Breast epithelium (tissue), 4 donors: Measurements from ENCODE around the gene GET4. TPM values are rescaled to one million over a fixed set of nuclear protein-coding genes. Genes with fewer than 3 reads are reported as not detected.
A peak's percentile ranks its signal among the peaks of the same experiment; 100 is the strongest.

Experiments used
- DNase-seq, 2 donors: peaks; one replicate each; pipeline ENCODE4 v3.0.0-alpha.2; 2019; ENCODE audit warnings: low spot score in 2 of 2
- H3K27ac ChIP-seq, 2 donors: fragments of 200-600 bp; sonication (generic) in 1 of 2; one replicate each; pipeline ENCODE4 v1.5.1; 2016 to 2019; ENCODE audit warnings: mild to moderate bottlenecking in 1 of 2
- H3K27me3 ChIP-seq, 2 donors: fragments of 200-600 bp; sonication (generic) in 1 of 2; one replicate each; pipeline versions ENCODE4 v1.5.1 to v1.6.0; 2017 to 2019; ENCODE audit warnings: control low read depth in 1 of 2, mild to moderate bottlenecking in 1 of 2
- H3K36me3 ChIP-seq: fragments of 200-600 bp; one replicate; pipeline ENCODE4 v1.5.1; 2019
- H3K4me1 ChIP-seq, 2 donors: fragments of 200-600 bp; sonication (generic); one replicate each; pipeline ENCODE4 v1.5.1; 2016 to 2019; ENCODE audit warnings: control low read depth in 1 of 2
- H3K4me3 ChIP-seq, 3 donors: fragments of 200-600 bp; sonication (generic); 1 replicate in 2 of 3; 2 replicates in 1 of 3; pipeline ENCODE4 v1.5.1; 2016 to 2019; ENCODE audit warnings: mild to moderate bottlenecking in 3 of 3, moderate library complexity in 2 of 3
- H3K9me3 ChIP-seq, 2 donors: fragments of 200-600 bp; sonication (generic) in 1 of 2; one replicate each; pipeline ENCODE4 v1.5.1; 2016 to 2019; ENCODE audit warnings: control low read depth in 1 of 2
- POLR2A ChIP-seq: fragments of 450-650 bp; IDR thresholded peaks from one replicate; pipeline ENCODE4 v1.6.1; 2016; ENCODE audit warnings: antibody characterized with exemption, mild to moderate bottlenecking, moderate library complexity
- POLR2AphosphoS5 ChIP-seq, 3 donors: sonication (generic); formaldehyde crosslinking; IDR thresholded peaks; one replicate each; pipeline ENCODE4 v1.6.1; 2017; ENCODE audit warnings: antibody characterized with exemption in 3 of 3
- intact Hi-C: fragments of 100-400 bp; cut with DNase I; formaldehyde crosslinking; loops from one replicate; pipeline ENCODE4 v1.15.1; 2023; ENCODE audit warnings: low total_unique reads
- total RNA-seq, 3 donors: library from RNA; depleted of rRNA; stranded (reverse); fragments of >200 nt; gene quantifications; one replicate each; pipeline ENCODE4 v1.1.0, GENCODE V29; 2016
- TF ChIP-seq, protein P1 (sequence below), 3 donors: fragments of 450-650 bp; IDR thresholded peaks; one replicate each; pipeline ENCODE4 v1.5.1; 2016 to 2017; ENCODE audit warnings: antibody characterized with exemption in 3 of 3, mild to moderate bottlenecking in 3 of 3, moderate library complexity in 3 of 3

Gene GET4
- total RNA-seq, 3 donors from 2014 or later, result 23.7 to 33.4 (median 29.5) TPM

DNA sequence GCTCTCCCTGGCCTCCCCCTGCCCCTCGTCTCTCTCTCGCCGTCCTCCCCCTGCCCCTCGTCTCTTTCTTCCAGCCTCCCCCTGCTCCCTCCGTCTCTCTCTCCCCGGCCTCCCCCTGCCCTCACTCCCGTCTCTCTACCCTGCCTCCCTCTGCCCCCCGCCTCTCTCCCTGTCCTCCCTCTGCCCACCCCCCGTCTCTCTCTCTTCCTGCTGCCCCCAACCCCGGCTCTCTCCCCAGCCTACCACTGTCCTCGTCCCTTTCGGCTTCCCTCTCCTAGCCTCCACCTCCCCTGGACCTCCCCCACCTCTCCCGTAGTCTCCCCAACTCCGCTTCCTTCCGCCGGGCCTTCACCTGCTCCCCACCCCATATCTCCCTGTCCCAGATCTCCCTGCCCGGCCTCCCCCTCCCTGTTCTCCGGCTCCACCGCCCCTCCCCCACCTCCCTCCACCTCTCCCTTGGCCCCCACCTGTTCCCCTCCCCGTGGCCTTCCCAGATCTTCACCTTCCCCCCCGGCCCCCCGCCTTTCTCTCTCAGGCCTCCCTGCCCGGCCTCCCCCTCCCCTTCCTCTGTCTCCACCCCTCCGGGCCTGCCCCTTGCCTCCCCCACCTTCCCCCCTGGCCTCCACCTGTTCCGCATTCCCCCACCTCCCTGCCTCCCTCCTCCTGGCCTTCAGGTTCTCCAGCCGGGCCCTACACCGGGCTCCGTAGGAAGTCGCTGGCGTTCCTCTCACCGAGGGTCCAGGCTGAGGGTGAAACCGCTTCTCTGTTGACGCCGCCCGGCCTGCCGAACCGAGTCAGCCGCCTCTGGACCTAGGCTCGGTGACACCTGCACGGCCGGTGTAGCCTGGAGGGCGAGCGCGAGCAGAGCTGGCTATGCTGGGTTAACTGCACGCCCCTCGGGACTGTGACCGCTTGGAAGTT is 1.2 kb downstream of the GET4 start:
- H3K9me3 ChIP-seq, result no peaks in the 10 kb centered on the region
- H3K27me3 ChIP-seq, result no peaks in the 10 kb centered on the region
- no peak for TF ChIP-seq POLR2A
- TF ChIP-seq POLR2AphosphoS5 (IDR thresholded peaks at IDR 0.05), result no peak
- TF ChIP-seq, protein P1, sequence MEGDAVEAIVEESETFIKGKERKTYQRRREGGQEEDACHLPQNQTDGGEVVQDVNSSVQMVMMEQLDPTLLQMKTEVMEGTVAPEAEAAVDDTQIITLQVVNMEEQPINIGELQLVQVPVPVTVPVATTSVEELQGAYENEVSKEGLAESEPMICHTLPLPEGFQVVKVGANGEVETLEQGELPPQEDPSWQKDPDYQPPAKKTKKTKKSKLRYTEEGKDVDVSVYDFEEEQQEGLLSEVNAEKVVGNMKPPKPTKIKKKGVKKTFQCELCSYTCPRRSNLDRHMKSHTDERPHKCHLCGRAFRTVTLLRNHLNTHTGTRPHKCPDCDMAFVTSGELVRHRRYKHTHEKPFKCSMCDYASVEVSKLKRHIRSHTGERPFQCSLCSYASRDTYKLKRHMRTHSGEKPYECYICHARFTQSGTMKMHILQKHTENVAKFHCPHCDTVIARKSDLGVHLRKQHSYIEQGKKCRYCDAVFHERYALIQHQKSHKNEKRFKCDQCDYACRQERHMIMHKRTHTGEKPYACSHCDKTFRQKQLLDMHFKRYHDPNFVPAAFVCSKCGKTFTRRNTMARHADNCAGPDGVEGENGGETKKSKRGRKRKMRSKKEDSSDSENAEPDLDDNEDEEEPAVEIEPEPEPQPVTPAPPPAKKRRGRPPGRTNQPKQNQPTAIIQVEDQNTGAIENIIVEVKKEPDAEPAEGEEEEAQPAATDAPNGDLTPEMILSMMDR (IDR thresholded peaks at IDR 0.05), result no peak
- H3K4me1 ChIP-seq, result peaks cover 0 to 7% of the 10 kb centered on the region in 2 donors
- intact Hi-C loops, result loop anchor here (5.0 kb wide), 1 partner anchor 60 kb away; no protein-coding TSS in a partner anchor
- peak overlapping the region; percentile 94 to 95 for H3K27ac ChIP-seq
- no peak for DNase-seq
- no peaks in the 10 kb centered on the region for H3K36me3 ChIP-seq
- H3K4me3 ChIP-seq, result peak overlapping the region; percentile 72 to 89 (median 86)

DNA sequence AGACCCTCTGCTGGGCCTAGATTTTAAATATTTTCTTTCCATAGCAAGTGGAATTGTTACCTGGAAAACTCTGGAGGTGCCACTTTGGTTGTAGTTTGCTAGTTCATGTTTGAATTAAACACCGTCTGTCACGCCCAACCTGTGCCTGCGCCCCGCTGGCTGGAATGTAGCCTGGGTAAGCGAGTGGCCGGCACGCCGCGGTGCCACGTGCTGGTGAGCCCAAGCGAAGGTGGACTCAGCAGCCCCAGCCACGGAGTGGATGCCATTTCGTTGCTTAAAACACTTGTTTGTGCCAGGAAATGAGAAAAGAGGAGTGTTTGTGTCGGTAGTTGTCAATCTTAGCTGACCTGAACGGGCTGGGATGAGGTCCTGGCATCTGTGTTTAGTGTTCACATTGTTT is 2.7 kb downstream of the GET4 start:
- no peaks in the 10 kb centered on the region for H3K36me3 ChIP-seq
- TF ChIP-seq POLR2AphosphoS5 (IDR thresholded peaks at IDR 0.05) (no peak), POLR2A (no peak)
- TF ChIP-seq, protein P1 (IDR thresholded peaks at IDR 0.05), result no peak
- no peak overlapping the region for H3K27ac ChIP-seq
- no peak for DNase-seq
- intact Hi-C loops, result loop anchor here (5.0 kb wide), 1 partner anchor 62 kb away; no protein-coding TSS in a partner anchor
- no peaks in the 10 kb centered on the region for H3K9me3 ChIP-seq
- H3K4me3 ChIP-seq, result no peak overlapping the region
- peaks cover 0 to 12% of the 10 kb centered on the region in 2 donors for H3K4me1 ChIP-seq
- no peaks in the 10 kb centered on the region for H3K27me3 ChIP-seq

DNA sequence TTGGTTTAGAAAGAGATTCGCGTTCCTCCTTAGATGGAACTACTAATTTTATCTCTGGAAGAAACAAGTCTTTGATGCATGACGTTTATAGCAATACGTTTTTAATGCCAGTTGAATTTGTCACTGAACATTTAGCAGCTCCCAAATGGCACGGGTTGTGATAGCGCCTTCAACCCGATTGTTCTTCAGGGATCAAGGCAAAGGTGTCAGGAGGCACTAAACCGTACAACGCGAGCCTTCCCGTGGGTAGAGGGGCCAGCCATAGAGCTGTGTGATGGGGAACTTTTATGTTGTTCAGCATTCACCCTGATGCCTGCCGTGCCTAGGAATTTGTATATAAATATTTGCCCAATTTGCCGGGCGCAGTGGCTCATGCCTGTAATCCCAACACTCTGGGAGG is 3.4 kb downstream of the GET4 start:
- TF ChIP-seq POLR2AphosphoS5 (IDR thresholded peaks at IDR 0.05) (no peak), POLR2A (no peak)
- TF ChIP-seq, protein P1 (IDR thresholded peaks at IDR 0.05), result no peak
- Histone ChIP-seq H3K27ac (no peak overlapping the region), H3K4me3 (no peak overlapping the region), H3K27me3 (no peaks in the 10 kb centered on the region), H3K36me3 (no peaks in the 10 kb centered on the region), H3K9me3 (no peaks in the 10 kb centered on the region), H3K4me1 (peaks cover 0 to 15% of the 10 kb centered on the region in 2 donors)
- intact Hi-C loops, result loop anchor here (5.0 kb wide), 1 partner anchor 62 kb away; no protein-coding TSS in a partner anchor
- no peak for DNase-seq

DNA sequence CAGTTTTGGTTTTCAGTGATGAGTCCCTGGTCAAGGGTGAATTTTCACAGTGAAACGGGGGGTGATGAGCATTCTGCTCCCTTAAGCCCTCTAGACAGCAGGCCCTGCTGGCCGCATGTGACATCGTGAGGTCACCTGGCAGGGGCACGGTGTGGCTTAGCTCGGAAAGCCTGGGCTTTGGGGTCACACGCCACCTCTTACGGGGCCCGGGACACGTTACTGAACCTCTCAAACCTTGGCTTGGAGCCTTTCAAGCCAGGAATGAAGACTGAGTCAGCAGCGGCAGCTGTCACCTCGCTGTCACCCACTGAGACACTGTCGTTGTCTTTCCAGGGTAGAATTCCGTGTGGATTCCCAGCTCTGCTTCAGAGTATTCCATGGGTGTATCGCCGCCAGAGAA is 4.1 kb downstream of the GET4 start:
- TF ChIP-seq POLR2AphosphoS5 (IDR thresholded peaks at IDR 0.05), result no peak
- TF ChIP-seq POLR2A, result no peak
- TF ChIP-seq, protein P1 (IDR thresholded peaks at IDR 0.05), result no peak
- Histone ChIP-seq H3K27ac (no peak overlapping the region), H3K27me3 (no peaks in the 10 kb centered on the region), H3K4me1 (peaks cover 0 to 13% of the 10 kb centered on the region in 2 donors), H3K4me3 (no peak overlapping the region), H3K36me3 (no peaks in the 10 kb centered on the region), H3K9me3 (no peaks in the 10 kb centered on the region)
- DNase-seq, result no peak
- intact Hi-C loops, result no loop called here
